Fibroblast of skin of abdomen (primary cell): ENCODE results near the gene PAM.

Experiments
- DNase-seq: peaks from one replicate; pipeline ENCODE4 v3.0.0-alpha.2; 2013

Gene PAM

DNA sequence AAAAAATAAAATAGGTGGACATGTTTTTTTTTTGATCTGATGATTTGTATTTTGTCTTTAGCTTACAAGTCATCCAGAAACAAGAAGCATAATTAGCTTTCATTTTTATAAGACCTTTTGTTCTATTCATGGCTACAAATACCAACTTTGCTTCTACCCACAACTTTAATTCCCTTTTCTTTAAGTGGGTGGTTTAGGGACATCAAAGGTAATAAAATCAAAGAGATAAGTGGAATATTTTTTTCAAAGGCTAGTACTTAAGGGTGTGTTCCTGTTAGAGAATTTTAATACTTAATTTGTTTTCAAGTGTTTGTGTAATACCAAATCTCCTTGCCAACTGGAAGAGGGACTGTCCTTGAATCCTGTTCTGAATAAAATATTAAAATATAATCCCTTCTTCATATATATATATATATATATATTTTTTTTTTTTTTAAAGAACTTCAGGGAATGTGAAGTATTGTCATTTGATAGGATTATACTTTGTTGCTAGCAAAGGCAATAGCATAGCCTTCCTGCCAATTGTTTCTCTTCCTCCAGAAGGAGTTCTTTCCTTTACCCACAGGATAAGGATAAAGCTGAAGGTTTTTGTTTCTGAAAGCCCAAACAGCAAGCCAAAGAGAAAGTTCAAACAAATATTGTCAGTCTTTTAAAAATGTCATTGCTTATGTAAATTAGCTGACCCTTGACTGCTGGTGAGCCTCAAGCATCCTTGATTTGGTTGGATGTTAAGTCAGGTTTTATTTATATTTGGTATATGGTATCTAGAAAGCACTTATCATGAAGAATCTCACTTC is 108.9 kb downstream of the PAM start:
- DNase-seq = no peak

DNA sequence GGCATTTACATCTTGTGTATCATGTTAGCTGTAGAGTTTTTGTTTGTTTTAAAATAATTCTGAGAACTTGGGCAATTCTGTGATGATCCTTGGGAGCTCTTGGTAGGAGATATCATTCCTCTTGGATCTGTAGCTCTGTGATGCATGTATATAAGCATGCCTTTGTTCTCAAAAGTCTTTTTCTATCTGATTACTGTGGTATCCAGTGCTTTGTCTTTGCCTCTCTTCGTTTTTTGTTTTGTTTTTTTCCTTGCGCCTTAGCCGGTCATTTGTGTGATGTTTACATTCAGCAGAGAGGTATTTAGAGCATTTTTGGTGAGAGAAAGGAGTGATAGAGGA is 110.0 kb downstream of the PAM start:
- DNase-seq = no peak

DNA sequence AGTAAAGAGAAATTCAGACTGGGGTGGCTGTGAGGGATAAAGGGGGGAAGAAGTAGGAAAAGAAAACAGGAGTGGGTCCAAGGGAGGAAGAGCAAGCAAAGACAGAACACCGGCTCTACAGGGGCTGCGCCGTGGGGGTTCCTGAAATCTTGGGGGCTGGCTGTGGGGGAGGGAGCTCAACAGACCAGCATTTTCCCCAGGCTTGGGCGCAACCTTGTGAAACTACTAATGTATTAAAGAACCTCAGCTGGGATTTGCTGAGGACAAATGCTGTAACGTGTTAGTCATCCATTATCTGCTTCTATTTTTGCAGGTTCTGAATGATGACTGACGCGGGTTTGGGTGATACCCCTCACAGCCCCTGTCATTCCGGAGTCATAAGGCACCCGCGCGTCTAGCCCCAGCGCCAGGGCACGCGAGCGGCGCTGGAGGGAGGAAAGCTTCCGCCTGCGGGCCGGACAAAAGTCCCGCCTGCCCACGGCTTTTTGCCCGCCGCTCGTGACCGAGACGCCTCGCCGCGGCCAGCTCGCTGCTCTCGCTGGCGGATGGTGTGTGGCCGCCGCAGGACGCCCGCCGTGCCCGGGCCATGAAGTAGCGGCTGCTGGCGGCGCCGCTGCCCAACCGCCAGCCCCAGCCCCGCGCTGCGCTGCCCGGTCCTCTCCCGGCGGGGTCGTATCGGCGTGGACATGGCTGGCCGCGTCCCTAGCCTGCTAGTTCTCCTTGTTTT is 110.6 kb downstream of the PAM start:
- peak; percentile 90 for DNase-seq

DNA sequence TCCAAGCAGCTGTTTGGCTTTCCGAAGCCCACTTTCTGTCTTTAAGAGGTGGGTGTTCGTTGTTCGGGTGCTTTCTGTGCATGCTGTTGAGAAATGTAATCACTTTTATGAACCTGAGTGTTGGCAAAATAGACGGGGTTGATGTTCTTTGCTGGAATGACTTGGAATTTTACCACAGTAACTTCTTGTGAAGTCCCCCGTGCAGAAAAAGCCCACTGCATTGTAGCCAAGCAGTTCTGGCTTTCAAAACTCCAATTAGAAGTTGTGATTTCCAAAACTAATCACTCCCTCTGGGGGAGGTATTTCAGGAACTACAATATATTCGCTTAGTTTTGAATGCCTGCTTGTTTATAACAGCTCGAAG is 111.1 kb downstream of the PAM start:
- DNase-seq = peak; percentile 21

DNA sequence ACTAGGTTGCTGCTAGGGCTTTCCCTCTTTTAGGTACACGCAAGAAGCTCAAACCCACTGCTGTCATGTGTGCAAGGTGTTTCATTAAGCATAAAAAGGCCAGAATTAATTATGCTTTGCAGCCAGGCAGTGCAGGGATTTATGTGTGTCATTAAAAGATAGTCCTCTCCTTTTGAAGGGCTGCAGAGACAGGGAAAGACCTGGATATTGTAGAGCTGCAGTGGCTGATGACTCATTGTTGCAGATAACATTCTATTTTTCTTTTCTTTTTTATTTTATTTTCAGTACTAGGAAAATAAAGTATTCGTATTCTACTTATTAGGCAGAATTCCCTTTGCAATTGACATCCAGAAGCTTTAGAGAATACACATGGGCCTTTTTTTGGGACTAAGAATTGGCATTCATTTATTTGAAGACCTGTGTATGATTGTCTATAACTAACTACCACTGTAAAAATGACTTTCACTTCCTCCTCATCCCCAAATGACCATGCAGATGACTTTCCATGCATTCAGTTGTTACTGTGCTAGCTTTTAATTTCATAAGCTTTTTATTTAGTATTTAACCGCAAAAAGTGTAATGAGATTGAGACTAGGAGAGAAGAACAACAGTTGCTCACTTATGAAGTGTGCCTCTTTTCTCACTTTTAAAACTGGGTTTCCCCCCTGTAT is 113.0 kb downstream of the PAM start:
- DNase-seq = no peak

DNA sequence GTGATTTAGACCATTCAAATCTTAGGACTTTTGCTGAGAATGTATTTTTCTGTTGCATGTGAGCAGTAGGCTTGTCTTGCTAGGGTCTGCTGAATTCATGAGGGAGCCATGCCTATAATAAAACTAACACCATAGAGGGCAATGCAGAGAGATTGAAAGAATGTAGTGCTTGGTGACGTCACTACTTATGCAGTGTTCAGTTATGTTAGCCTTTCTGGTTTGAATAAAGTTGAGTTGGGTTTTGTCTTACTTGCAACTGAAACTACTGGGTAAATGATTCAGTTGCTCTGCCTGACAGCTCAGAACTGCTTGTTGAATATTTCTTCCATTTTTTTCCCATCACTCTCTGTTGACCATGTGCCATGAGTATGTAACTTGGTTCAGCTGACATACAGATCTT is 114.1 kb downstream of the PAM start:
- no peak for DNase-seq

DNA sequence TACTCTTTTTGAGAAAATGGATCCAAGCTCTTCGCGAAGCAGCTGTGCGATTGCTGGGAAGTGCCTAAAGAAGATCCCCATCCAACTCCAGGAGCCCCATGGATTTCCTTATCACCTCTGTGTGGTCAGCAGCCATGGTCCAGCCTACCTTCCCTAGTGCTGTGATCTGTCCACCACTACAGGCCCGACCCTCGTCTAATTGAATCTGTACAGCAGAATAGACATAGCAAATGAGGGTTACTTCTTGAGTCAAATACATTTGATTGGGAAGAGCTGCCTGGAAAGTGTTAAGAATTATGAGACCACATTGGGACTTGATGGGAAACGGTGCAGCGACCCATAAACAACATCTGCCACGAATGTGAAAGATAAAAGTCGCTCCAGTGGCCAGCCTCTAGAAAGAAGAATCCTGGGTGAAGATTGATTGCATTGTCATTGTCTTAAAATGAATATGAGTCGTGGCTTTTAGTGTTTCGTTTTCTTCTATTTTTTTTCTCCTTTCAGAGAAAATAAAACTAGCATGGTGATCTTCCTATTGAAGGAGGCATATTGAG is 118.4 kb downstream of the PAM start:
- no peak for DNase-seq

DNA sequence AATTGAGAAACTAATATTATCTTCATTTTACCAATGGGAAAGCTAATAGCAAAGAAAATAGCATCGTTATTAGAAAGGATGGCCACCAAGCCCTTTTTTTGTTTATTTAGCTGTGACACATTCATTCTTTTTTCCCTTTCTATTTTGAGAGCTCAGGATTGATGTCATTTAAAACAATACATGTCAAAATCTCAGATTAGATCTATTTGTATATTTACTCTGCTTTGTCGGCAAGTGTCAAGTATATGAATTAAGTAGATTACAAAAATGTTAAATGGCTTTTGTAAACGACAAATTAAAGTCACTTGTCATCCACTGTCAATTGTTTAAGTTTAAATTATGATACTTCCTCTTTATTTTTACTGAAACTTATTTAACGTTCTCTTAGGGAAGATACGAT is 118.9 kb downstream of the PAM start:
- DNase-seq = no peak

DNA sequence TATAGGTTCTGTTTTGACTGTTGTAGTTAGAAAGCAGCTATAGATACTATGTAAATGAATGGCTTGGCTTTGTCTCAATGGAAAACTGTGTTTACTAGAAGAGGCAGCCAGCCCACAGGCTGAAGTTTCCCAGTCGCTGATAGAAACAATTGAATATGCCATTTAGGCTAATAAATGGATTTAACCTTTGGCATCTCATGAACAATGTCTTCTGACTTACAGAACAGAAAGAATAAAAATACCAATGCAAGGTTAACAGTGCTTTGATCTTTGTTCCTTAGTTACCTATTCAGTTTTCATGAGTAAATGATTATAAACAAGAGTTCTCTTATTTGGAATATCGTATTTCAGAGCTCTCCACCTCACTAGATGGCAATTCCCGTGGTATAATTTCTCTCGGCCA is 120.6 kb downstream of the PAM start:
- no peak for DNase-seq

DNA sequence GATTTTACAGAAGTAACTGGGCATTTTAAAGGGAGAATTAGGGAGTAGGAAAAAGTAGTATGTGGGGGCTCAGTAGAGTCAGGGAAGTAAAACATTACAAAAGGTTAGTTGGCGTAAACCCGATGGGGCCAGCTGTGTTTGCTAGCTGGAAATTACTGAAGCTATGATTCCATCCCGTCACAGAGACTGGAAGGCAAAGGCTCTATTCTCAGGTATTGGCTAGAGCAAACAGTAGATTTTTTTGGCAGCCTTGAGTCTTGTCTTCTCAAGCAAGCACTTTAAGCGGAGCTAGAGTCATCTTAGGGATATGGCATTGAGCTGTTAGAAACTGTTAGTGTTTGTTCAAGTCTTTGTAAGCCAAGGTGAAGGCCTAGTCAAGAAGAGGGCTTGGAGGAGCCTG is 121.5 kb downstream of the PAM start:
- no peak for DNase-seq

DNA sequence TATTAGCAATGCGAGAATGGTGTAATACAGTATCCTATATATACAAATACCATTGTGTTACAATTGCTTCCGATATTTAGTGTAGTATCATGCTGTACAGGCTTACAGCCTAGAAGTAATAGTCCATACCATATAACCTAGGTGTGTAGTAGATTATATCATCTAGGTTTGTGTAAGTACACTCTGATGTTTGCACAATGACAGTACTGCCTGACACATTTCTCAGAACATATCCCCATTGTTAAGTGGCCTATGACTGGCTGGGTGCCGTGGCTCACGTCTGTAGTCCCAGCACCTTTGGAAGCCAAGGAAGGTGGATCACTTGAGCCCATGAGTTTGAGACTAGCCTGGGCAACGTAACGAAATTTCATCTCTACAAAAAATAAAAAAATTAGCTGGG is 124.6 kb downstream of the PAM start:
- DNase-seq = no peak

DNA sequence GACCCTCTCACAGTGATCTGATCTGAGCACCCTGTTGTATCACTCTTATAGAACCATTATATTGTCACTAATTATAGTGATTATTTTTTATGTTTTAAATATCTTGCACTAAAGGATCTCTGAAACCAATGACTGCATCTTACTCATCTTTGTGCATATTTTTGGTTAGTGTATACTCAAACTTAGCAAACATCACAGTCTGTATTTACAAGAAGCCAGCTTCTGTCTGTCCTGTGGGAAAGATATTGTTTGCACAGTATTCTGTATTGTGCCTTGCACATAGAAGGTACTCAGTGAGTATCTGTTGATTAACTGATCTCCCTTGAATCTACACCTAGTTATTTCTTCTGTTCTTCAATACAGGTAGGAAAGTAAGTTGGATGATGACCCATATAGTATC is 131.5 kb downstream of the PAM start:
- no peak for DNase-seq

DNA sequence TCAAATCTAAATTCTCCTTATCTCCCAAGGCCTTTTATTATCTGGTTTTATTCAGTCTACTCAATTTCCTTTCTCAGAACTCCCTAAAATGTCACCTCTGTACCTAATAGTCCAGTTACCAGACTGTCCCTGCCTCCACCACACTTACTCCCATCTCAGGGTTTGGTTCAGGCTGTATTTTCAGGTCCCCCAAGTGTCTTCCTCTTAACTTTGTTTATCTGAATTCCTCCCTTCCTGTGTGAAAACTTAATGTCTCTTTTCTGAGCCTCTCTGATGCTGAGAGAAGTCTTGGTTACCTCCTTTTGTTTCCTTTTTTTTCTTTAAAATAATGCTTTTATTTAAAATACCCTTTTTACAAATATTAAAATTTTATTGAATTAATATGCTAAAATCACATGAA is 133.4 kb downstream of the PAM start:
- no peak for DNase-seq

DNA sequence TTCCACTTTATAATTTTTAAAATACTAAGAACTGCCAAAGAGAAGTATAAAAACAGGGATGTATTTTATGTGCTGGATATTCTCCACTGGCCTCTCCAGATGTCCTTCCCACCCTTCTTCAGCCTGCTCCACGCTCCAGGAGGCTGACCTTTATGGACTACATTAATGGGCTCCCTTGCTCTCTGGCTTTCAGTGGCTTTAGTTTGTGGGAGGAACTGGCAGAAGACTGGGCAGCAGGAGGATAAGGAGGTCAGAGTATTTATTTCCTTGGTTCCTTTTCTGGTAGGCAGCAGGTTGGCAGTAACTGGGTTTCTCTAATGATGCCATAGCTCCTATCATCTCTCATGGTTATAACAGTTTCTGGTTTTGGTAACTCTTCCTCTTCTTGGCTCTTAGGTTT is 133.9 kb downstream of the PAM start:
- no peak for DNase-seq

DNA sequence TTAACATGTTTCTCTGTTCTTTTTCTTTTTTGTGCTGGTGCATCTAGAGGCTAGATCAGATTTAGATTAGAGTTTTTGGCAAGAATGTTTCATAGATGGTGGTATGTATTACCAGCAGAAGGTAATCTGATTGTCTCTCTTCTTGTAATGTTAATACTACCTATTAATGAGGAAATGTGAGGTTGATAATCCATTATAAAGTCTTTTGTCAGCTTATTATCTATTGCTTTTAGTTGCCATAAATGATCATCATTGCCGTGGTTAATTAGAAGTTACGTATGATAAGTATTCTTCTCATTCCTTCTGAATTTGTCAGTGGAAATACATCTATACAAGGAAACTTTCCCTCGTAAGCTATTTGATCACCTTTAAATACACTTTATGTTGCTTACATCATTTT is 135.0 kb downstream of the PAM start:
- DNase-seq = no peak

DNA sequence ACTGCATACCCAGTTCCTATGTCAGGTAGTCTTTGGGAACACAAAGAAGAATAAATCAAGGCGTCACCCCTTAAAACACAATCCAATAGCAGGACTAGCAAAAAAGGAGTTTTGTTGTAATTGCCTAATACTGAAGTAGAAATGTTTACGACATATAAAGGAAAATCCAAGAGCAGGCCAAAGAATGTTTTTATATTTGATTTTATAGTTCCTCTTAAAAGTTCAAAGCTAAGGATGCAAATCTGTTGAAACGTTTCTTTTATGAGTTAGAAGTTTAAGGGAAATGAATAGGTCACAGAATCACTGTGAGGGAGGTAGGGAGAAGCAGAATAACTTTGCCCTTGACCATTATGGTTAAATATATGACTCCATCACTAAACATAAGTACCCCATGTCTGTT is 136.1 kb downstream of the PAM start:
- DNase-seq = no peak

DNA sequence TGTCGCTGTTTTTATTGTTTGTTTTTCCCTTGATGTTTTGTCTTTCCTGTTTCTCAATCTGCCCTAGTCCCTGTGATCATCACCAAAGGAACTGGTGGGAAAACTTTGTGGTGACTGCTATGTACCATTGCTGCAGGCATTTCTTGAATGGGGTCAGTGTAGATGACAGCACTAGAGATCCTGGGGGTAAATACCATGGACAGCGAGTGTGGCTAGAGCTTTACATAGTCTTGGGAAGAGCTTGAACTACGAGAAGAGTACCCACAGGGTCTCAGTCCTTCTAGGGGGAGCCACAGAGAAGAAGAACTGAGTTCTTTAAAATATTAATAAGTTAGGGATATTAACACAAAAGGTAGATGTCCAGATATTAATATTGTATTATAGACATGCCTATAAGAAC is 138.8 kb downstream of the PAM start:
- no peak for DNase-seq

DNA sequence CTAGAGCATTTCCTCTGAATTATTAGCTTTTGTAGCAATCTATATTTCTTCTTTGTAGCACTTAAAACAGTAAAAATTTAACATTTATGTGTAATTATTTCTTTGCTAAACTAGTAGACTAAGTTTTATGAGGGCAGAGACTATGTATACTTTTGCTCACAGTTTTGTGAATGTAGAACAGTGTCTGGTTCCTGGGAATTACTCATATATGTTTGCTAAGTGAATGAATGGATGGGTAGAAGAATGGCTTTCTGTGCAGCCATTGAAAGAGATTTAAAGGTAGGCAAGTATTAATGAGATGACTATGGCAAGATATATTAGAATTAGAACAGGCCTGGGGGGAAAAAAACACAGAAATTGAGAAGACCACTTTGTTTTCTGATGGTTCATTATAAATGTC is 140.1 kb downstream of the PAM start:
- DNase-seq = no peak

DNA sequence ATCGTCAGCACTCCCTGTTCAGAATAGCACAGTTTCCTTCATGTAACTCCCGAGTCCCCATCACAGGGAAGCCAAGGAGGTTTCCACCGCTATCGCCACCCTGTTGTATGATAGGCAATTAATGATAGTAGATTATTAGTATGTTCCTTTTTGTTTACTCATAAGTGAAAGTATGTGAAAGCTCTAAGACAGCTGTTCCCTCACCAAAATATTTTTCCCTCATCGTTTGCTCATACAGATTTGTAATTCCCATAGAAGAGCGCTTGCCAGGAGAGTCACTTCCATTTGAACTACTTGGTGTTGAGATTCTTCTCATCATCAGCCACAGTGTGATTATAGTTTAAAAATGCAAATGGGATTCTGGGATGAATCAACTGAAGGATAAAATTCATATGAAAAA is 140.9 kb downstream of the PAM start:
- no peak for DNase-seq

DNA sequence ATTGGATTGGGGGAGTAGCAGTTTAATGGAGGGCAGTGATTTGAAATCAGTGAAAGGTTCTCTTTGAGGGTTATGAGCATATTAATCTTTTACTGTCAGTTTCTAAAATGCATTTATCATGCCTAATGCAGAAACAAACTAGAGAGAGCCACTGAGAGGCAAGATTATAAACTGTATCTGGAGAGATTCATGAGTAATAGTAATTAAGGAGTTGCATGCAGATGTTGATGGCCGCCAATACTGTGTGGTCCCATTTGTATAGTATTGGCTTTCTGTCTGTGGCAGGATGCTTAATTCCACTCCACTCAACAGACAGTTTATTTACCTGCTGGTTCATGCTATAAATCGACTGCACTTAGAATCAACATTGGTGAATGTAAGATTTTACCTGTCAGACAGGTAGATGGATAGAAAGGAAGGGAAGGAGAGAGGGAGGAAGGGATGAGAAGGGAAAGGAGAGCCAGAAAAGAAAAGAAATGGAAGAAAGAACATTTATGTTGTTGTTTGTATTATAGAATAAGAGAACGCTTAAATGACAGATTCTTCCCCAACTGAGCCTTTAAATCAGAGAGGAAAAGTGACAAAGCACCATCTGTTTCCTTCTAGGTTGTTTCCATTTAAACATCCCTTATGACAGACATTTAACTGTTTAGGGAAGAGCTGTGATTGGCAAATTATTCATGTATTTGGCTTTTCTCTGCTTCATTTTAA is 146.5 kb downstream of the PAM start:
- DNase-seq = no peak

DNA sequence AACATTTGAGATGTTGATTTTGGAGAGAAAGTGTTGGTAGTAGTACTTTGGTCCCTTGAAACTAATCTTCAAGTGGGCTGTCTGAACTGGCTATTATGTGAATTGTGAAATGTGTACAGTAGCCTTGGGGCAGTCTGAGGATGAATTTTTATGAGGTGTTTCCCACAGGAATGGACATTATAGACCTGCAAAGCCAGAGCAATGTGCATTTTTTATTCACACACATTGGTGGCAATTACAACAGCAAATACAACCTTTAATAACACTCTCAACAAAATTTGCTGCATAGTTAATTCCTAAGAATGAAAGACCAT is 147.0 kb downstream of the PAM start:
- no peak for DNase-seq

DNA sequence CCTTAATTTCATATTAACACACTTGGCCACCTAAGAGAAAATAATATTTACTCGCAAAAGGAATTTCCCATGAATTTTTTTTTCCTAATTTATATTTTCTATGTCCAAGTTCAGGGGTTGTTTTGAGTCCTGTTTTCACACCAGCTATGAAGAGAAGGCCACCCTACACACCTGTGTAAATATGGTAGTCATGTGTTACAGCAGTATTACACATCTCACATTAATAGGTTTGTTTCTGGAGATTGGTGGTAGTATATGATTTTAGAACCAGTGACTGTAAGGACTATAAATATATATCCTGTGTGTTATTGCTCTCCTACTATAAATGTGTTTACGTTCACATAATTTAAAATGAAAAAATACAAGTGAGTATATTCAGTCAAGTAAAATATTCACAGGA is 147.5 kb downstream of the PAM start:
- no peak for DNase-seq
